ENCODE data around the gene MYOF.

- TF ChIP-seq CTCF (IDR thresholded peaks at IDR 0.05 in 2 of 3, conservative IDR thresholded peaks at IDR 0.05 in 1 of 3; ENCODE audit: insufficient read depth in 2 of 3, low read depth in 1 of 3, low read length in 3 of 3) (no peak), KDM1A (IDR thresholded peaks at IDR 0.05) (no peak), PHF8 (IDR thresholded peaks at IDR 0.05; ENCODE audit: borderline replicate concordance, low read length) (no peak), ATF3 (IDR thresholded peaks at IDR 0.05) (no peak), ATF3 (CRISPR knock-in tag; conservative IDR thresholded peaks at IDR 0.05) (no peak), MGA (IDR thresholded peaks at IDR 0.05) (no peak), DDX20 (tag; IDR thresholded peaks at IDR 0.05; ENCODE audit: low read depth) (no peak), EZH2 (IDR thresholded peaks at IDR 0.05; ENCODE audit: borderline replicate concordance, low read depth, low read length) (no peak), E2F5 (CRISPR knock-in tag; IDR thresholded peaks at IDR 0.05) (no peak), ZNF146 (CRISPR knock-in tag; IDR thresholded peaks at IDR 0.05; ENCODE audit: unreplicated experiment) (no peak), GABPA (tag; conservative IDR thresholded peaks at IDR 0.05; ENCODE audit: low read depth) (no peak), POLR2A (conservative IDR thresholded peaks at IDR 0.05) (no peak)
These were observed 19.5 kb upstream of the MYOF start for GRCh38 chr10:93501650-93502049.

Data from K562 (cell line).